ENCODE data around the gene MESP2.
"Not testable (repeated sequence)": the region's sequence is repeated elsewhere in the genome, so short reads cannot be mapped to it uniquely, and the experiment has no call there.

MESP2 gene

GRCh38 chr15:89787944-89788343, 11.8 kb downstream of the MESP2 start:
- H3K27me3 ChIP-seq (ENCODE audit: insufficient read depth, poor library complexity, severe bottlenecking): no peaks in the 10 kb centered on the region
- no peak for TF ChIP-seq CTCF (IDR thresholded peaks at IDR 0.05; ENCODE audit: insufficient read depth, low read length)
- TF ChIP-seq, protein P1, sequence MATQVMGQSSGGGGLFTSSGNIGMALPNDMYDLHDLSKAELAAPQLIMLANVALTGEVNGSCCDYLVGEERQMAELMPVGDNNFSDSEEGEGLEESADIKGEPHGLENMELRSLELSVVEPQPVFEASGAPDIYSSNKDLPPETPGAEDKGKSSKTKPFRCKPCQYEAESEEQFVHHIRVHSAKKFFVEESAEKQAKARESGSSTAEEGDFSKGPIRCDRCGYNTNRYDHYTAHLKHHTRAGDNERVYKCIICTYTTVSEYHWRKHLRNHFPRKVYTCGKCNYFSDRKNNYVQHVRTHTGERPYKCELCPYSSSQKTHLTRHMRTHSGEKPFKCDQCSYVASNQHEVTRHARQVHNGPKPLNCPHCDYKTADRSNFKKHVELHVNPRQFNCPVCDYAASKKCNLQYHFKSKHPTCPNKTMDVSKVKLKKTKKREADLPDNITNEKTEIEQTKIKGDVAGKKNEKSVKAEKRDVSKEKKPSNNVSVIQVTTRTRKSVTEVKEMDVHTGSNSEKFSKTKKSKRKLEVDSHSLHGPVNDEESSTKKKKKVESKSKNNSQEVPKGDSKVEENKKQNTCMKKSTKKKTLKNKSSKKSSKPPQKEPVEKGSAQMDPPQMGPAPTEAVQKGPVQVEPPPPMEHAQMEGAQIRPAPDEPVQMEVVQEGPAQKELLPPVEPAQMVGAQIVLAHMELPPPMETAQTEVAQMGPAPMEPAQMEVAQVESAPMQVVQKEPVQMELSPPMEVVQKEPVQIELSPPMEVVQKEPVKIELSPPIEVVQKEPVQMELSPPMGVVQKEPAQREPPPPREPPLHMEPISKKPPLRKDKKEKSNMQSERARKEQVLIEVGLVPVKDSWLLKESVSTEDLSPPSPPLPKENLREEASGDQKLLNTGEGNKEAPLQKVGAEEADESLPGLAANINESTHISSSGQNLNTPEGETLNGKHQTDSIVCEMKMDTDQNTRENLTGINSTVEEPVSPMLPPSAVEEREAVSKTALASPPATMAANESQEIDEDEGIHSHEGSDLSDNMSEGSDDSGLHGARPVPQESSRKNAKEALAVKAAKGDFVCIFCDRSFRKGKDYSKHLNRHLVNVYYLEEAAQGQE (IDR thresholded peaks at IDR 0.05; ENCODE audit: insufficient replicate concordance, low read depth): no peak
- TF ChIP-seq POLR2AphosphoS5 (IDR thresholded peaks at IDR 0.05; ENCODE audit: low read depth): no peak
- TF ChIP-seq GABPA (IDR thresholded peaks at IDR 0.05; ENCODE audit: low read depth): no peak
- TF ChIP-seq SPI1 (IDR thresholded peaks at IDR 0.05; ENCODE audit: borderline replicate concordance, low read depth): no peak
- no peak overlapping the region for H3K27ac ChIP-seq (replicated peaks)
- DNase-seq (ENCODE audit: low read depth in 1 of 2, low spot score in 1 of 2): no peak
- no peak overlapping the region for H3K4me3 ChIP-seq (replicated peaks; ENCODE audit: insufficient read depth, low read length)

GRCh38 chr15:89788585-89788984, 12.5 kb downstream of the MESP2 start:
- not testable (repeated sequence) for DNase-seq (ENCODE audit: low read depth in 1 of 2, low spot score in 1 of 2); H3K4me3 ChIP-seq (replicated peaks; ENCODE audit: insufficient read depth, low read length); H3K27me3 ChIP-seq (ENCODE audit: insufficient read depth, poor library complexity, severe bottlenecking); H3K27ac ChIP-seq (replicated peaks)

DNA sequence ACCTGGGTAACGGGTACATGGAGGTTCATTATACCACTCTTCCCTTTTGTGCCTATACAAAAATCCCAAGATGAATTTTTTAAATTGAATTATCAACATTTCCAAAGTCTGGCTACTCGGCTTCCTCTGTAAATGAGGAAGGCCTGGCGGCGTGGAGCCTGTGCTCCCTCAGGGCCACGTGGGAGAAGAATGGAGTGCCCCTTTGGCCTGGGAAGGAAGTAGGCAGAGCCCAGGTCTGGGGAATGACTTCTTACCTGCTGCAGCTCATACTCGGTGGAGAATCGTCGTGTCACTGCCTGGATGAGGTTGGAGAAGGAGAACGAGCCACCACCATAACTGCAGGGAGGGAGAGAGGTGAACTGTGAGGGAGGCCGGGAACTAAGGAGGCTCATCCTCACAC, 14.1 kb downstream of the MESP2 start:
- H3K27me3 ChIP-seq (ENCODE audit: insufficient read depth, poor library complexity, severe bottlenecking): no peaks in the 10 kb centered on the region
- no peak for DNase-seq (ENCODE audit: low read depth in 1 of 2, low spot score in 1 of 2)
- TF ChIP-seq SPI1 (IDR thresholded peaks at IDR 0.05; ENCODE audit: borderline replicate concordance, low read depth): no peak
- TF ChIP-seq POLR2AphosphoS5 (IDR thresholded peaks at IDR 0.05; ENCODE audit: low read depth): no peak
- TF ChIP-seq, protein P1 (IDR thresholded peaks at IDR 0.05; ENCODE audit: insufficient replicate concordance, low read depth): no peak
- H3K27ac ChIP-seq (replicated peaks): no peak overlapping the region
- no peak overlapping the region for H3K4me3 ChIP-seq (replicated peaks; ENCODE audit: insufficient read depth, low read length)

- Histone ChIP-seq H3K27ac (replicated peaks) (no peak overlapping the region), H3K4me3 (replicated peaks; ENCODE audit: insufficient read depth, low read length) (no peak overlapping the region), H3K27me3 (ENCODE audit: insufficient read depth, poor library complexity, severe bottlenecking) (no peaks in the 10 kb centered on the region)
- TF ChIP-seq POLR2AphosphoS5 (IDR thresholded peaks at IDR 0.05; ENCODE audit: low read depth) (0 out of 2 replicates have a peak, but pooled peaks have one; percentile 18), GABPA (IDR thresholded peaks at IDR 0.05; ENCODE audit: low read depth) (no peak)
- DNase-seq (ENCODE audit: low read depth in 1 of 2, low spot score in 1 of 2): no peak
These were observed 14.5 kb downstream of the MESP2 start for GRCh38 chr15:89790661-89791060.

- DNase-seq (ENCODE audit: low read depth in 1 of 2, low spot score in 1 of 2): no peak
- H3K27ac ChIP-seq (replicated peaks): no peak overlapping the region
- no peak overlapping the region for H3K4me3 ChIP-seq (replicated peaks; ENCODE audit: insufficient read depth, low read length)
- TF ChIP-seq GABPA (IDR thresholded peaks at IDR 0.05; ENCODE audit: low read depth) (no peak), POLR2AphosphoS5 (IDR thresholded peaks at IDR 0.05; ENCODE audit: low read depth) (no peak), SPI1 (IDR thresholded peaks at IDR 0.05; ENCODE audit: borderline replicate concordance, low read depth) (no peak), CTCF (IDR thresholded peaks at IDR 0.05; ENCODE audit: insufficient read depth, low read length) (no peak)
- TF ChIP-seq, protein P1 (IDR thresholded peaks at IDR 0.05; ENCODE audit: insufficient replicate concordance, low read depth): no peak
- no peaks in the 10 kb centered on the region for H3K27me3 ChIP-seq (ENCODE audit: insufficient read depth, poor library complexity, severe bottlenecking)
These were observed 16.1 kb downstream of the MESP2 start for GRCh38 chr15:89792106-89792805.
